Measurements from ENCODE around the gene TUBA1B.

DNA sequence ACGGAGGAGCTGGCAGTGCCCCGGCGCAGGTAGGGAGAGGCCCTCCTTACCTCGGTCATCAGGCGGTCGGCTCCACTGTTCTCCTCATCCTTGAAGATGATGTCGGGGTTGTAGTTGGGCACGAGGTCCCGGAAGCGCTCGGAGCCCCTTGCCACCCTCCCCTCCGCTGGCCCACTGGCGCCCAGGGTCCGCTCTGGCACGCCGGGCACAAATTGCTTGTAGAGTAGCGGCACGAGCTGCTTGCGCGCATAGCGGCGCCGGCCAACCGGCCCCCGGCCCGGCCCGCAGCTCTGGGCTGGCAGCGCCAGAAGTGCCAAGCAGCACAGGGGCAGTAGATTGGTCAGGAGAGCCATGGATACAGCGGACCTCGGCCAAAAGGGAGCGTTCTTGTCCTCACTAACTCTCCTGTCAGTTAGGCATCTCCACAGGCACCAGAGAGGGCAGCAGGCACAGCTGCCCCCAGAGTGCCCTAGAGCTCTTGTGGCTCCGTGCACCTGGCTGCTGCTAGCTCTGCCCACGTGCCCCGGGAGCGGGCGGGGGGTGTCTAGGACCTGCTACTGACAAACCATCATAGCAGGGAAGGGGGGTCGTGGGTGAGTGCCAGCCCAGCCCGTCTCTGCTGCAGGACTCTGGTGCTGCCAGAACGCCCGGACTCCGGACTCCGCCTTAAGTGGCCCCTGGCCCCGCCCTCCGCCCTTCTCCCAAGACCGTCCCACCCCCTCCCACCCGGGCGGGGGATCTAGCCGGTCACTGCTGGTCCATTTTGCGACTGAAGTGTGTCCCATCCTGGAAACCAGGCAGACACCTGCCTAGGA is 36.8 kb downstream of the TUBA1B start, which contains the start of gene DHH:
- TF ChIP-seq, protein P1, sequence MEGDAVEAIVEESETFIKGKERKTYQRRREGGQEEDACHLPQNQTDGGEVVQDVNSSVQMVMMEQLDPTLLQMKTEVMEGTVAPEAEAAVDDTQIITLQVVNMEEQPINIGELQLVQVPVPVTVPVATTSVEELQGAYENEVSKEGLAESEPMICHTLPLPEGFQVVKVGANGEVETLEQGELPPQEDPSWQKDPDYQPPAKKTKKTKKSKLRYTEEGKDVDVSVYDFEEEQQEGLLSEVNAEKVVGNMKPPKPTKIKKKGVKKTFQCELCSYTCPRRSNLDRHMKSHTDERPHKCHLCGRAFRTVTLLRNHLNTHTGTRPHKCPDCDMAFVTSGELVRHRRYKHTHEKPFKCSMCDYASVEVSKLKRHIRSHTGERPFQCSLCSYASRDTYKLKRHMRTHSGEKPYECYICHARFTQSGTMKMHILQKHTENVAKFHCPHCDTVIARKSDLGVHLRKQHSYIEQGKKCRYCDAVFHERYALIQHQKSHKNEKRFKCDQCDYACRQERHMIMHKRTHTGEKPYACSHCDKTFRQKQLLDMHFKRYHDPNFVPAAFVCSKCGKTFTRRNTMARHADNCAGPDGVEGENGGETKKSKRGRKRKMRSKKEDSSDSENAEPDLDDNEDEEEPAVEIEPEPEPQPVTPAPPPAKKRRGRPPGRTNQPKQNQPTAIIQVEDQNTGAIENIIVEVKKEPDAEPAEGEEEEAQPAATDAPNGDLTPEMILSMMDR (IDR thresholded peaks at IDR 0.05), result no peak
- no peak for TF ChIP-seq POLR2A (IDR thresholded peaks at IDR 0.05)
